Non-pigmented ciliary epithelial cell (primary cell): ENCODE data around the gene IGSF3.

ENCODE experiments used
- DNase-seq: peaks from one replicate; pipeline ENCODE4 v3.0.0-alpha.2; 2010; ENCODE audit warnings: low read depth

Gene IGSF3

GRCh38 chr1:116686175-116686574 is 18.6 kb upstream of the IGSF3 start:
- DNase-seq, result no peak

DNA sequence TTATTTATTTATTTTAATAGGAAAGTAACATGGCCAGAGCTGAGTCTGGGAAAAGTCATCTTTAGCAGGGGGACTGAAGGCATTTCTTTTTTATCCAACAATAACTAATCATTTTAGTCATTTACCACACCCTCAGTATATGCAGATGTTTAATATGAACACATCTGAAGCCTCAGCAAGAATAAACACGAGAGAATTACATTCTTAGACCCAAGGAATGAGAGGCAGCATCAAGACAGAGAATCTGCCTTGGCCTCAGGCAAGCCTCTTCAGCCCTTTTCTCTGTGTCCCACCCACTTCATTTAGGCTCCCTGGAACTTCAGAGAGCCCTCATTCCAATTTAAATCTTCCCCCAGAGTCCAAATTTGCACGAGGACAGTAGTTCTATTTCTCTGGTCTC is 17.0 kb upstream of the IGSF3 start:
- DNase-seq, result no peak

- no peak for DNase-seq
Observed at GRCh38 chr1:116682641-116683221, 15.2 kb upstream of the IGSF3 start.

- DNase-seq, result no peak
Observed at GRCh38 chr1:116681343-116681899, 13.9 kb upstream of the IGSF3 start.

- no peak for DNase-seq
Observed at GRCh38 chr1:116680752-116681151, 13.2 kb upstream of the IGSF3 start.

GRCh38 chr1:116679828-116680628 is 12.5 kb upstream of the IGSF3 start:
- DNase-seq, result no peak

GRCh38 chr1:116679091-116679827 is 11.7 kb upstream of the IGSF3 start:
- DNase-seq, result no peak

DNA sequence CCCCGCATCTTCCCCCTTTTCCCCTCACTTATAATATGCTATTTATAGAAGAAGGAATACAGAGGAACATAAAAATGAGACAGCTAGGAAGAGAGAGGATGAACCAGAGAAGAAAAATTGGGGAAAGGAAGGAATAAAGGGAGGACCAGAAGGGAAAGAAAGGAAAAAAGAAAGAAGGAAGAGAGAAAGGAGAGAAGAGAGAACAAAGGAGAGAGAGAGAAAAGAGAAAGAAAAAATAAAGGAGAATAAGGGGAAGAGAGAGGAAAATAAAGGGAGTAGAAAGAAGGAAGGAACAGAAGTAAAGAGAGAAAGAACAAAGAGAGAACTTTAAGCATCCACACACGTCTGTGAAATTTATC is 11.2 kb upstream of the IGSF3 start:
- no peak for DNase-seq

DNA sequence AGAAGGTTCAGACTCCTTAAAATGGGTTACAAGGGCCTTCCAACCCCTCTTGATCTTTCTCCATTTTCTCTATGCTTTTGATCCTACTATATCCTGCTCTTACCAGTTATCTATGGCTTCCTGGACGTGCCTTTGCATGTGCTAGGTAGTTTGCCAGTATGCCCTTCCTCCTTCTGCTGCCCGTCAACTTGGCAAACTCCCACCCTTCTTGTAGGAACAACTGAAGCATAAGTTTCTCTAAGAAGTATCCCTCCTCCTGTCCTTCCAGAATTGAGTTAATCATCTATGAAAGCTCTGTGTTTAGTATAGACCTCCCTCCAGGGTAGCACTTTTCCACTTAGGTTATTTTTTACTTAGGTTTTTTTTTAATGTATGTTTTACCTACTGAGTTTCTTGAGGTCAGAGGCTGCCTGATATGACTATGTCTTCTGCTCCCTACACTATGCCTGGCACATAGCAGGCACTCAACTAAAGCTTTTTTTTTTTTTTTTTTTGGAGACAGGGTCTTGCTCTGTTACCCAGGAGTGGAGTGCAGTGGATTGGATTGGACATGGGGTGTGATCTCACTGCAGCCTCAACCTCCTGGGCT is 10.0 kb upstream of the IGSF3 start:
- no peak for DNase-seq

- no peak for DNase-seq
Observed at GRCh38 chr1:116676291-116676690, 8.8 kb upstream of the IGSF3 start.

DNA sequence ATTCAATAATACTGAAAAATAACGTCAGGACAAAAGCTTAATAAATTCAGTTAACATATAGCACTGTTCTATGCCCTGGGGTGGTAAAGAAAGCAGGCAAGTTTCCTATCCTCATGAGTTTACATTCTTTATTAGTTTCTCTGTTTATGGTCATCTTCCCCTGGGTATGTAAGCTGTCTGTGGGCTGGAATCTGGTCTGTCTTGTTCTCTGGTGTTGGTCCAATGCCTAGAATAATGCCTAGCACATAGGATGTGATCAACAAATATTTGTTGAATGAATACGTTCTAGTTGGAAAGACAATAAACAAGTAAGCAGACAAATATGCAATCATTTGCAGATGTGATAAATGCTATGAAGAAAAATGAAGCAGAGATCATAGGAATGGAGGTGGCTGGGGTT is 7.2 kb upstream of the IGSF3 start:
- DNase-seq, result no peak

- no peak for DNase-seq
Observed at GRCh38 chr1:116674011-116674531, 6.5 kb upstream of the IGSF3 start.

- no peak for DNase-seq
Observed at GRCh38 chr1:116671912-116672311, 4.4 kb upstream of the IGSF3 start.

GRCh38 chr1:116671072-116671760 is 3.7 kb upstream of the IGSF3 start:
- no peak for DNase-seq

DNA sequence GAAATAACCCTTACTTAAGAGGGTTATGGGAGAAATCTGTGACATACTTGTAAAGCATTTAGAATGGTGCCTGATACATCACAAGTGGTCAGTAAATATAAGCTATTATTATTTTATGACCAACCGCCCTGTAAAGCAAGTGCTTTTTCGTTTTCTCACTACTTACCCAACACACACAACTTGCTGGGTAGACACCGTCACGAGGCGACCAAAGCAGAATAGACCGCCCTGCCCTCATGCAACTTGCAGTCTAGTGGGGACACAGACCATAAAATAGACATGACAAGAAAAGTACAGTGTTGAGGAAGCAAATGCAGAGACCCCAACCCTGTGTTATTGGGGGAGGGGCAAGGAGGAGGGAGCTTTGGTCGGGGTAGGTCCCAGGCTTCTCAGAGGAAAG is 744 bp upstream of the IGSF3 start:
- no peak for DNase-seq

DNA sequence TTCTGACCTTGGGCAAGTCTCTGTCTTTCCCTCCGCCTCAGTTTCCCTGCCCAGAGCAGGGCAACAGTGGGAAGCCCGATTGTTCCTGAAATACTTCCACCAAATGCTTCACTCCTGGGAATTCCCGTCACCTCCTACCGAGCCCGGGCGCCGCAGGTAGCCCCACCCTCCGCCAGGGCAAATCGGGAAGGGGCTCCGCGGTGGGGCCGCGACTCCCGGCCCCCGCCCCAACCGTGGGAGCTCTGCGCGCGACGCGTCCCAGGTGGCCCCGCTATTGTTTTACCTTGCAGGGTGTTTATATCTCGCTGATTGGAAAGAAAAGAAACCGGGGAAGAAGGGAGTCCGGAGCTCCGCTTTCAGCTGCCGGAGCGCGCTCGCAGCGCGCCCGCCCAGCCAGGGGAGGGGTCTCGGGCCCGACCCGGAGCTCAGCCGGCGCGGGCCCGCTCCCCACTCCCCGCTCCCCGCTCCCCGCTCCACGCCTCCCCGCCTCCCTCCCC is 407 bp downstream of the IGSF3 start:
- no peak for DNase-seq

- DNase-seq, result no peak
Observed at GRCh38 chr1:116666187-116667077, 1.1 kb downstream of the IGSF3 start.

GRCh38 chr1:116664978-116665371 is 2.6 kb downstream of the IGSF3 start:
- no peak for DNase-seq

- no peak for DNase-seq
Observed at GRCh38 chr1:116664366-116664977, 3.1 kb downstream of the IGSF3 start.

- DNase-seq, result no peak
Observed at GRCh38 chr1:116663821-116664220, 3.7 kb downstream of the IGSF3 start.
